ENCODE results near the gene LTC4S. TPM values are rescaled to one million over a fixed set of nuclear protein-coding genes. Genes with fewer than 3 reads are reported as not detected.

Gene LTC4S
- polyA plus RNA-seq, 6 donors from 2014 or later = 0.49 to 0.82 (median 0.63) TPM; not detected in 3

GRCh38 chr5:179822059-179822432 lies 28.3 kb downstream of the LTC4S start:
- peak overlapping the region in 5 of 6 donors; percentile 98 to 99 (median 99) for H3K27ac Mint-ChIP-seq
- no peaks in the 10 kb centered on the region for H3K9me3 Mint-ChIP-seq
- peaks cover 37 to 64% (median 60%) of the 10 kb centered on the region in 3 donors for H3K4me1 Mint-ChIP-seq
- H3K4me3 Mint-ChIP-seq = peak overlapping the region; percentile 90 to 99 (median 96)
- no peaks in the 10 kb centered on the region for H3K27me3 Mint-ChIP-seq
- ATAC-seq (ENCODE audit: low read depth in 2 of 2) = no peak
- DNase-seq = no peak
- peaks cover 7 to 10% of the 10 kb centered on the region in 2 donors for H3K36me3 Mint-ChIP-seq

GRCh38 chr5:179822444-179822990 lies 28.7 kb downstream of the LTC4S start:
- H3K4me3 Mint-ChIP-seq = peak overlapping the region; percentile 80 to 99 (median 95)
- peaks cover 37 to 59% (median 57%) of the 10 kb centered on the region in 3 donors for H3K4me1 Mint-ChIP-seq
- ATAC-seq (ENCODE audit: low read depth in 2 of 2) (no peak), DNase-seq (no peak)
- H3K27me3 Mint-ChIP-seq = no peaks in the 10 kb centered on the region
- H3K36me3 Mint-ChIP-seq = peaks cover 7 to 10% of the 10 kb centered on the region in 2 donors
- H3K27ac Mint-ChIP-seq = peak overlapping the region in 5 of 6 donors; percentile 98 to 99 (median 99)
- no peaks in the 10 kb centered on the region for H3K9me3 Mint-ChIP-seq

- peaks cover 31 to 55% (median 55%) of the 10 kb centered on the region in 3 donors for H3K4me1 Mint-ChIP-seq
- DNase-seq = no peak
- no peaks in the 10 kb centered on the region for H3K27me3 Mint-ChIP-seq
These were observed 30.4 kb downstream of the LTC4S start for GRCh38 chr5:179823937-179824744.

GRCh38 chr5:179824745-179825112 lies 30.9 kb downstream of the LTC4S start:
- H3K27ac Mint-ChIP-seq = peak overlapping the region in 3 of 6 donors; percentile 21 to 98 (median 77)
- DNase-seq (no peak), ATAC-seq (ENCODE audit: low read depth in 2 of 2) (no peak)
- peaks cover 34 to 53% (median 52%) of the 10 kb centered on the region in 3 donors for H3K4me1 Mint-ChIP-seq
- no peaks in the 10 kb centered on the region for H3K27me3 Mint-ChIP-seq
- H3K4me3 Mint-ChIP-seq = peak overlapping the region in 1 of 8 donors; percentile 71
- H3K36me3 Mint-ChIP-seq = peaks cover 18 to 22% of the 10 kb centered on the region in 2 donors
- H3K9me3 Mint-ChIP-seq = no peaks in the 10 kb centered on the region

More at GRCh38 chr5:179823937-179824744, 30.4 kb downstream of the LTC4S start:
- Mint-ChIP-seq H3K27ac (peak overlapping the region in 2 of 6 donors; percentile 21 to 98), H3K4me3 (peak overlapping the region in 1 of 8 donors; percentile 71), H3K36me3 (peaks cover 13 to 16% of the 10 kb centered on the region in 2 donors), H3K9me3 (no peaks in the 10 kb centered on the region)
- ATAC-seq (ENCODE audit: low read depth in 2 of 2) = no peak

- H3K4me1 Mint-ChIP-seq = peaks cover 29 to 44% (median 44%) of the 10 kb centered on the region in 3 donors
- peak overlapping the region in 2 of 6 donors; percentile 58 to 98 for H3K27ac Mint-ChIP-seq
- H3K36me3 Mint-ChIP-seq = peaks cover 20 to 26% of the 10 kb centered on the region in 2 donors
- no peak for DNase-seq
- peak overlapping the region in 1 of 8 donors; percentile 57 for H3K4me3 Mint-ChIP-seq
- H3K9me3 Mint-ChIP-seq = no peaks in the 10 kb centered on the region
- H3K27me3 Mint-ChIP-seq = no peaks in the 10 kb centered on the region
- ATAC-seq (ENCODE audit: low read depth in 2 of 2) = no peak
These were observed 31.9 kb downstream of the LTC4S start for GRCh38 chr5:179825655-179826182.

GRCh38 chr5:179827680-179828079 lies 33.9 kb downstream of the LTC4S start:
- Mint-ChIP-seq H3K36me3 (peaks cover 24 to 27% of the 10 kb centered on the region in 2 donors), H3K27ac (peak overlapping the region in 4 of 6 donors; percentile 26 to 98 (median 65)), H3K4me3 (peak overlapping the region in 1 of 8 donors; percentile 42), H3K4me1 (peaks cover 20 to 33% (median 31%) of the 10 kb centered on the region in 3 donors), H3K27me3 (no peaks in the 10 kb centered on the region), H3K9me3 (no peaks in the 10 kb centered on the region)
- no peak for ATAC-seq (ENCODE audit: low read depth in 2 of 2)
- no peak for DNase-seq

- DNase-seq (no peak), ATAC-seq (ENCODE audit: low read depth in 2 of 2) (no peak)
- Mint-ChIP-seq H3K4me1 (peaks cover 20 to 25% (median 21%) of the 10 kb centered on the region in 3 donors), H3K27me3 (no peaks in the 10 kb centered on the region), H3K9me3 (no peaks in the 10 kb centered on the region), H3K4me3 (no peak overlapping the region), H3K36me3 (peaks cover 24 to 39% of the 10 kb centered on the region in 2 donors), H3K27ac (peak overlapping the region in 4 of 6 donors; percentile 70 to 98 (median 80))
These were observed 35.1 kb downstream of the LTC4S start for GRCh38 chr5:179828756-179829421.

GRCh38 chr5:179829732-179830435 lies 36.1 kb downstream of the LTC4S start:
- peak overlapping the region in 2 of 6 donors; percentile 65 to 98 for H3K27ac Mint-ChIP-seq
- no peaks in the 10 kb centered on the region for H3K27me3 Mint-ChIP-seq
- ATAC-seq (ENCODE audit: low read depth in 2 of 2) (no peak), DNase-seq (no peak)
- no peaks in the 10 kb centered on the region for H3K9me3 Mint-ChIP-seq
- peaks cover 11 to 18% (median 15%) of the 10 kb centered on the region in 3 donors for H3K4me1 Mint-ChIP-seq
- peaks cover 19 to 36% of the 10 kb centered on the region in 2 donors for H3K36me3 Mint-ChIP-seq
- H3K4me3 Mint-ChIP-seq = peak overlapping the region in 1 of 8 donors; percentile 2

GRCh38 chr5:179830818-179831468 lies 37.2 kb downstream of the LTC4S start:
- peak overlapping the region in 3 of 6 donors; percentile 38 to 98 (median 39) for H3K27ac Mint-ChIP-seq
- no peaks in the 10 kb centered on the region for H3K9me3 Mint-ChIP-seq
- H3K36me3 Mint-ChIP-seq = peaks cover 14 to 37% of the 10 kb centered on the region in 2 donors
- DNase-seq (no peak), ATAC-seq (ENCODE audit: low read depth in 2 of 2) (no peak)
- no peaks in the 10 kb centered on the region for H3K27me3 Mint-ChIP-seq
- peaks cover 10 to 17% (median 15%) of the 10 kb centered on the region in 3 donors for H3K4me1 Mint-ChIP-seq
- H3K4me3 Mint-ChIP-seq = no peak overlapping the region

GRCh38 chr5:179832039-179832745 lies 38.4 kb downstream of the LTC4S start:
- Mint-ChIP-seq H3K36me3 (peaks cover 23 to 47% of the 10 kb centered on the region in 2 donors), H3K27ac (peak overlapping the region in 2 of 6 donors; percentile 95 to 98), H3K27me3 (no peaks in the 10 kb centered on the region), H3K4me1 (peaks cover 20 to 28% (median 22%) of the 10 kb centered on the region in 3 donors), H3K9me3 (no peaks in the 10 kb centered on the region), H3K4me3 (peak overlapping the region in 1 of 8 donors; percentile 51)
- DNase-seq = no peak
- ATAC-seq (ENCODE audit: low read depth in 2 of 2) = no peak

GRCh38 chr5:179833056-179833708 lies 39.4 kb downstream of the LTC4S start:
- Mint-ChIP-seq H3K36me3 (peaks cover 23 to 47% of the 10 kb centered on the region in 2 donors), H3K27me3 (no peaks in the 10 kb centered on the region), H3K27ac (peak overlapping the region in 4 of 6 donors; percentile 64 to 92 (median 80)), H3K4me3 (peak overlapping the region in 1 of 8 donors; percentile 28), H3K4me1 (peaks cover 20 to 25% (median 22%) of the 10 kb centered on the region in 3 donors), H3K9me3 (no peaks in the 10 kb centered on the region)
- DNase-seq (no peak), ATAC-seq (ENCODE audit: low read depth in 2 of 2) (no peak)
